H9 (cell line): ENCODE measurements around the gene EPB41. TPM values are rescaled to one million over a fixed set of nuclear protein-coding genes. Genes with fewer than 3 reads are reported as not detected.

Experiments used
- DNase-seq: peaks from one replicate; pipeline ENCODE4 v3.0.0-alpha.2; 2017
- H2AFZ ChIP-seq: one replicate; pipeline ENCODE4 v1.6.1; 2013; ENCODE audit warnings: mild to moderate bottlenecking, low read length, control low read depth, moderate library complexity
- H2AK5ac ChIP-seq: 2 replicates; pipeline ENCODE4 v1.6.1; 2013; ENCODE audit warnings: low read length, control low read depth, mixed read lengths; ENCODE audit not compliant: insufficient read length
- H2BK120ac ChIP-seq: one replicate; pipeline ENCODE4 v1.6.1; 2013; ENCODE audit warnings: low read depth, mild to moderate bottlenecking, low read length, control low read depth, inconsistent platforms; ENCODE audit not compliant: poor library complexity, severe bottlenecking
- H2BK12ac ChIP-seq: 2 replicates; pipeline ENCODE4 v1.6.1; 2013; ENCODE audit warnings: low read length, control low read depth, mixed read lengths, low read depth; ENCODE audit not compliant: insufficient read length
- H2BK15ac ChIP-seq: 2 replicates; pipeline ENCODE4 v1.6.1; 2013; ENCODE audit warnings: low read depth, low read length, control low read depth
- H2BK20ac ChIP-seq: one replicate; pipeline ENCODE4 v1.6.1; 2013; ENCODE audit warnings: low read depth, mild to moderate bottlenecking, low read length, control low read depth, inconsistent platforms; ENCODE audit not compliant: poor library complexity, severe bottlenecking
- H2BK5ac ChIP-seq: 2 replicates; pipeline ENCODE4 v1.6.1; 2013; ENCODE audit warnings: low read length, control low read depth, mixed read lengths; ENCODE audit not compliant: insufficient read length
- H3K14ac ChIP-seq: 2 replicates; pipeline ENCODE4 v1.6.1; 2013; ENCODE audit warnings: low read length, control low read depth; ENCODE audit not compliant: insufficient read depth
- H3K18ac ChIP-seq: 2 replicates; pipeline ENCODE4 v1.6.1; 2013; ENCODE audit warnings: low read depth, mild to moderate bottlenecking, mixed read lengths, low read length, control low read depth; ENCODE audit not compliant: insufficient read length
- H3K23ac ChIP-seq: 2 replicates; pipeline ENCODE4 v1.6.1; 2013; ENCODE audit warnings: low read length, control low read depth, mixed read lengths, low read depth; ENCODE audit not compliant: insufficient read length
- H3K23me2 ChIP-seq: 2 replicates; pipeline ENCODE4 v1.6.1; 2013; ENCODE audit warnings: low read depth, mild to moderate bottlenecking, mixed read lengths, low read length, control low read depth; ENCODE audit not compliant: insufficient read length, poor library complexity, severe bottlenecking
- H3K27ac ChIP-seq: 2 replicates; pipeline ENCODE4 v1.5.1; 2013; ENCODE audit warnings: low read length, control low read depth, mixed read lengths, low read depth; ENCODE audit not compliant: insufficient read length
- H3K27me3 ChIP-seq: 2 replicates; pipeline ENCODE4 v1.6.1; 2013; ENCODE audit warnings: low read length, control low read depth, inconsistent platforms; ENCODE audit not compliant: insufficient read depth
- H3K4ac ChIP-seq: 2 replicates; pipeline ENCODE4 v1.6.1; 2013; ENCODE audit warnings: low read depth, mild to moderate bottlenecking, control low read depth, inconsistent platforms, low read length, moderate library complexity
- H3K4me1 ChIP-seq: 2 replicates; pipeline ENCODE4 v1.6.1; 2013; ENCODE audit warnings: low read length, control low read depth, inconsistent platforms; ENCODE audit not compliant: insufficient read depth
- H3K4me2 ChIP-seq: 2 replicates; pipeline ENCODE4 v1.6.1; 2013; ENCODE audit warnings: low read length, control low read depth, mixed read lengths; ENCODE audit not compliant: insufficient read length, insufficient read depth
- H3K56ac ChIP-seq: 2 replicates; pipeline ENCODE4 v1.6.1; 2013; ENCODE audit warnings: low read depth, mild to moderate bottlenecking, mixed read lengths, low read length, control low read depth; ENCODE audit not compliant: insufficient read length
- H3K79me1 ChIP-seq: 2 replicates; pipeline ENCODE4 v1.6.1; 2013; ENCODE audit warnings: low read depth, mild to moderate bottlenecking, moderate library complexity, low read length, control low read depth, inconsistent platforms; ENCODE audit not compliant: insufficient read depth, poor library complexity, severe bottlenecking
- H3K79me2 ChIP-seq: 2 replicates; pipeline ENCODE4 v1.6.1; 2013; ENCODE audit warnings: low read length, control low read depth, inconsistent platforms; ENCODE audit not compliant: insufficient read depth
- H3K9ac ChIP-seq: 2 replicates; pipeline ENCODE4 v1.6.1; 2013; ENCODE audit warnings: low read length, control low read depth, mixed read lengths; ENCODE audit not compliant: insufficient read length; ENCODE audit errors: extremely low read depth
- H3K9me3 ChIP-seq: one replicate; pipeline ENCODE4 v1.6.1; 2013; ENCODE audit warnings: low read depth, low read length, inconsistent platforms; ENCODE audit not compliant: control insufficient read depth
- H3T11ph ChIP-seq: one replicate; pipeline ENCODE4 v1.6.1; 2013; ENCODE audit warnings: mild to moderate bottlenecking, low read length, control low read depth, inconsistent platforms
- H4K20me1 ChIP-seq: one replicate; pipeline ENCODE4 v1.6.1; 2013; ENCODE audit not compliant: control insufficient read depth, insufficient read length, insufficient read depth
- H4K5ac ChIP-seq: 2 replicates; pipeline ENCODE4 v1.6.1; 2013; ENCODE audit warnings: low read depth, mild to moderate bottlenecking, mixed read lengths, low read length, control low read depth; ENCODE audit not compliant: insufficient read length
- H4K8ac ChIP-seq: replicated peaks from 2 replicates; pipeline ENCODE4 v1.6.1; 2013; ENCODE audit warnings: low read length, control low read depth, mixed read lengths, low read depth; ENCODE audit not compliant: insufficient read length
- H4K91ac ChIP-seq: 2 replicates; pipeline ENCODE4 v1.6.1; 2013; ENCODE audit warnings: low read depth, mild to moderate bottlenecking, moderate library complexity, mixed read lengths, low read length, control low read depth; ENCODE audit not compliant: insufficient read length
- H3K27ac Mint-ChIP-seq, 3 experiments: 2 replicates in 2 of 3; 3 replicates in 1 of 3; pipeline ENCODE4 v1.8.0; 2020 to 2021; ENCODE audit warnings: mixed read lengths in 3 of 3, mild to moderate bottlenecking in 1 of 3, moderate library complexity in 1 of 3
- H3K27me3 Mint-ChIP-seq: 2 replicates; pipeline ENCODE4 v1.8.0; 2021; ENCODE audit warnings: low read depth, mild to moderate bottlenecking, moderate library complexity, mixed read lengths
- H3K36me3 Mint-ChIP-seq, 3 experiments: 2 replicates in 2 of 3; 3 replicates in 1 of 3; pipeline ENCODE4 v1.8.0; 2020 to 2021; ENCODE audit warnings: low read depth in 3 of 3, mixed read lengths in 3 of 3; ENCODE audit not compliant: insufficient read depth in 1 of 3
- H3K4me1 Mint-ChIP-seq, 2 experiments: 2 replicates each; pipeline ENCODE4 v1.8.0; 2020; ENCODE audit warnings: mixed read lengths in 2 of 2
- H3K4me3 Mint-ChIP-seq, 2 experiments: 2 replicates in 1 of 2; 3 replicates in 1 of 2; pipeline ENCODE4 v1.8.0; 2020 to 2021; ENCODE audit warnings: mild to moderate bottlenecking in 2 of 2, mixed read lengths in 2 of 2, moderate library complexity in 1 of 2
- H3K9me3 Mint-ChIP-seq, 2 experiments: 2 replicates in 1 of 2; 3 replicates in 1 of 2; pipeline ENCODE4 v1.8.0; 2020; ENCODE audit warnings: mild to moderate bottlenecking in 2 of 2, mixed read lengths in 2 of 2, moderate library complexity in 1 of 2
- WGBS: extraction: QIAGEN DNeasy Blood & Tissue Kit; methylation state at CpG from one replicate; pipeline ENCODE4 v1.1.7; 2013; ENCODE audit warnings: missing lambda C conversion rate, low lambda C conversion rate, mixed read lengths; ENCODE audit not compliant: insufficient read length; ENCODE audit errors: extremely low coverage; 5-methylcytosine and 5-hydroxymethylcytosine counted together
- total RNA-seq: library from RNA; stranded (reverse); gene quantifications from 2 replicates; pipeline ENCODE4 v1.2.1, GENCODE V29; 2021
- TF ChIP-seq, protein P1 (sequence below): fragments of 200-600 bp; sonication (generic); conservative IDR thresholded peaks from 3 replicates; pipeline ENCODE4 v1.8.0; 2021; ENCODE audit warnings: antibody characterized with exemption, mild to moderate bottlenecking

Gene EPB41
- total RNA-seq, 1 experiment from 2014 or later, result 75.4 TPM

DNA sequence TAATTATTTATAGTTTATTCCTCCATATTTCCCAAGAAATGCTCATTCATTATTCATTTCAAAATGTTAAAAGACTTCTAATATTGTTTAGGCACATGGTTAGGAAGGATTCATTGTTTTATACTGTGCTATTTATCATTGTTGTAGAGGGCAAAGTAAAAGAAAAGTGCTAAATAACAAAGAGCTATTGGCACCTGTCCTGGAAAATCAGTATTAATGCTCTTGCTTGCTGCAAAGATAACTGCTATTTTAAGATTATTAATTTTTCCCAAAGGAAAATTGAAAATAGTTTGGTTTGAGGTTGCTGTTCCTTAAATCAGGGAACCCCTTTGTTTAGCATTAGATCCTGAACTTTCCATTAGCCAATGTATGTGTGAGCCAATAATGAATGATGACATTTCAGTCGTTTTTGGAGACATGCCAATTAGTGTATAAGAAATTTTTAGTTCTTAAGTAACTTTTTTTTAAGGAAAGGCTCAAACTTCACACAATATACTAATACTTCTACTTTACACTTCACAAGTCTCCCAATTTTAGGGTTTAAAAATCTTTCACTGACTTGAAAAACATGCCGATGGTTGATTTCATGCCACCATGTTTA lies 39.9 kb downstream of the EPB41 start:
- H4K20me1 ChIP-seq, result no peaks in the 10 kb centered on the region
- H3K4me3 Mint-ChIP-seq, result no peak overlapping the region
- peaks cover 6% of the 10 kb centered on the region for H3K79me1 ChIP-seq
- H3K4ac ChIP-seq, result no peak overlapping the region
- no peak overlapping the region for H3K4me2 ChIP-seq
- no peak overlapping the region for H3K27ac Mint-ChIP-seq
- H3T11ph ChIP-seq, result no peak overlapping the region
- no peak overlapping the region for H3K9ac ChIP-seq
- H3K9me3 Mint-ChIP-seq, result no peaks in the 10 kb centered on the region
- peaks cover 24 to 28% of the 10 kb centered on the region in 2 experiments for H3K4me1 Mint-ChIP-seq
- no peaks in the 10 kb centered on the region for H3K27me3 ChIP-seq
- no peak overlapping the region for H2BK12ac ChIP-seq
- no peak overlapping the region for H2AK5ac ChIP-seq
- H3K23ac ChIP-seq, result no peak overlapping the region
- no peaks in the 10 kb centered on the region for H3K9me3 ChIP-seq
- no peak overlapping the region for H2AFZ ChIP-seq
- H3K79me2 ChIP-seq, result peaks cover 3% of the 10 kb centered on the region; the same call in 1 of the 2 replicates
- no peak overlapping the region for H3K56ac ChIP-seq
- TF ChIP-seq, protein P1, sequence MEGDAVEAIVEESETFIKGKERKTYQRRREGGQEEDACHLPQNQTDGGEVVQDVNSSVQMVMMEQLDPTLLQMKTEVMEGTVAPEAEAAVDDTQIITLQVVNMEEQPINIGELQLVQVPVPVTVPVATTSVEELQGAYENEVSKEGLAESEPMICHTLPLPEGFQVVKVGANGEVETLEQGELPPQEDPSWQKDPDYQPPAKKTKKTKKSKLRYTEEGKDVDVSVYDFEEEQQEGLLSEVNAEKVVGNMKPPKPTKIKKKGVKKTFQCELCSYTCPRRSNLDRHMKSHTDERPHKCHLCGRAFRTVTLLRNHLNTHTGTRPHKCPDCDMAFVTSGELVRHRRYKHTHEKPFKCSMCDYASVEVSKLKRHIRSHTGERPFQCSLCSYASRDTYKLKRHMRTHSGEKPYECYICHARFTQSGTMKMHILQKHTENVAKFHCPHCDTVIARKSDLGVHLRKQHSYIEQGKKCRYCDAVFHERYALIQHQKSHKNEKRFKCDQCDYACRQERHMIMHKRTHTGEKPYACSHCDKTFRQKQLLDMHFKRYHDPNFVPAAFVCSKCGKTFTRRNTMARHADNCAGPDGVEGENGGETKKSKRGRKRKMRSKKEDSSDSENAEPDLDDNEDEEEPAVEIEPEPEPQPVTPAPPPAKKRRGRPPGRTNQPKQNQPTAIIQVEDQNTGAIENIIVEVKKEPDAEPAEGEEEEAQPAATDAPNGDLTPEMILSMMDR, result no peak
- H3K27ac ChIP-seq, result no peak overlapping the region
- no peak overlapping the region for H3K18ac ChIP-seq
- H4K5ac ChIP-seq, result no peak overlapping the region
- peaks cover 2% of the 10 kb centered on the region for H3K4me1 ChIP-seq
- H3K14ac ChIP-seq, result no peak overlapping the region
- no CpG with 5 or more reads among the region's 2 CpGs for WGBS
- H3K36me3 Mint-ChIP-seq, result no peaks in the 10 kb centered on the region
- H3K27me3 Mint-ChIP-seq, result no peaks in the 10 kb centered on the region
- H4K91ac ChIP-seq, result no peak overlapping the region
- H2BK120ac ChIP-seq, result no peak overlapping the region
- DNase-seq, result no peak
- H2BK20ac ChIP-seq, result no peak overlapping the region
- no peak overlapping the region for H4K8ac ChIP-seq
- H2BK5ac ChIP-seq, result no peak overlapping the region
- no peak overlapping the region for H2BK15ac ChIP-seq
- H3K23me2 ChIP-seq, result no peaks in the 10 kb centered on the region
